Cardiac muscle cell (in vitro differentiated cells and primary cell): ENCODE data around the gene SBNO2. TPM values are rescaled to one million over a fixed set of nuclear protein-coding genes. Genes with fewer than 3 reads are reported as not detected.

Experiments used
- DNase-seq, 2 donors: peaks; one replicate each; pipeline versions ENCODE4 v3.0.0 to v3.0.0-alpha.2; 2010 to 2017; ENCODE audit warnings: low read depth in 1 of 2, low spot score in 1 of 2
- H3K27ac ChIP-seq: fragments of 200-600 bp; sonication (generic); 2 replicates; pipeline ENCODE4 v1.5.1; 2016
- H3K27me3 ChIP-seq: fragments of 200-600 bp; sonication (generic); 2 replicates; pipeline ENCODE4 v1.6.0; 2016; ENCODE audit warnings: control low read depth
- H3K36me3 ChIP-seq: fragments of 200-600 bp; sonication (generic); 2 replicates; pipeline ENCODE4 v1.5.1; 2016; ENCODE audit warnings: control low read depth
- H3K4me1 ChIP-seq: fragments of 200-600 bp; sonication (generic); 2 replicates; pipeline ENCODE4 v1.8.1; 2017; ENCODE audit warnings: low read depth, mild to moderate bottlenecking, mixed run types
- H3K4me3 ChIP-seq: fragments of 200-600 bp; sonication (generic); 2 replicates; pipeline ENCODE4 v1.5.1; 2016; ENCODE audit warnings: mild to moderate bottlenecking
- H3K9me3 ChIP-seq: fragments of 200-600 bp; sonication (generic); 2 replicates; pipeline ENCODE4 v1.5.1; 2017; ENCODE audit warnings: low read depth, mild to moderate bottlenecking, control low read depth
- CTCF ChIP-seq: IDR thresholded peaks from 2 replicates; pipeline ENCODE4 v1.5.1; 2012; ENCODE audit warnings: low read depth, mild to moderate bottlenecking, low read length
- polyA plus RNA-seq: library from polyadenylated mRNA; unstranded; fragments of >200 nt; fragmentation: Nextera tagmentation; extraction: Ambion mirVana; gene quantifications from 2 replicates; pipeline ENCODE4 v1.2.1, GENCODE V29; 2016
- total RNA-seq: library from RNA; depleted of rRNA; stranded (reverse); fragments of >200 nt; gene quantifications from 2 replicates; pipeline ENCODE4 v1.2.3, GENCODE V29; 2016

Gene SBNO2
- total and polyA plus RNA-seq, 2 experiments from 2014 or later, result 11.8 to 28.5 TPM

- Histone ChIP-seq H3K27me3 (no peaks in the 10 kb centered on the region), H3K9me3 (no peaks in the 10 kb centered on the region), H3K4me1 (peaks cover 18% of the 10 kb centered on the region), H3K27ac (no peak overlapping the region), H3K36me3 (peaks cover 10% of the 10 kb centered on the region), H3K4me3 (no peak overlapping the region)
- no peak for DNase-seq
- TF ChIP-seq CTCF, result no peak
Measured at GRCh38 chr19:1108291-1109031, 65.6 kb downstream of the SBNO2 start.

GRCh38 chr19:1107661-1108261 lies 66.3 kb downstream of the SBNO2 start:
- Histone ChIP-seq H3K4me1 (peaks cover 14% of the 10 kb centered on the region), H3K27me3 (no peaks in the 10 kb centered on the region), H3K27ac (peak overlapping the region; percentile 38), H3K36me3 (peaks cover 10% of the 10 kb centered on the region), H3K4me3 (no peak overlapping the region), H3K9me3 (no peaks in the 10 kb centered on the region)
- TF ChIP-seq CTCF, result no peak
- DNase-seq, result no peak

DNA sequence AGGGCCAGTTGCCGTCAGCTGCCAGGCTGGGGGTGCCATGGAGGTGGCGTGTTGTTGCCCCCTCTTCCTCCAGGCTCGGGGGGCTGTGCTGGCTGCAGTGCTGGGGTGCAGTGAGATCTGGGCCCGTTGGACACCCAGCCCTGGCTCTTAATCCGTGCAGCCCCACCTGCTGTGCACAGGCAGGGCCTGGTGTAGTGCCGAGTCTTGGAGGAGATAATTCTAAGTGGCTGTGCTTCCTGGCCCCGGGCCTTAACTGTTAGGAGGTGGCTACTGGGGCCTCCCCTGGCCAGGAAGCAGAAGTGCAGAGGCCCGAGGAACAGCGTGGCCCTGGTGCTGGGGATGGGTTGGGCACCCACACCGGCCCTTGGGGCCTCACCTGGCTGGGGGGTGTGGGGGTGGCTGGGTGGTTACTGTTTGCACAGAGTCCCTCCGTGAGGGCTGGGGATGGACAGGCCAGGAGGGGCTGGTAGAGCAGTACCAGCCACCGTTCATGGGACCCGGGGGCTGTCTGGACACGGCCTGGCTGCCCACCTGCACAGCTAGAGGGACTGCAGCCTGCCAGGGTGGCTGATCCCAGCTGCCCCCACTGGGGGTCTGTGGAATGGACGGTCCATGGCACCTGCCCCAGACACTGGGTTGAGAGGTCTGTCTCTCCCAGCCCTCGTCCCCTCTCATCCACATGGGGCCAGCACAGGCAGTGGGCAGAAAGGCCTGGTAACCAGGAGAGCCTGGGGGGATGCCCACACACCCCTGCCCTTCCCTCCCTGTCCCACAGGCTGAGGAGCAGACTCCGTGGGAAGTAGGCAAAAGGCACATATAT lies 67.0 kb downstream of the SBNO2 start:
- Histone ChIP-seq H3K36me3 (peaks cover 10% of the 10 kb centered on the region), H3K9me3 (no peaks in the 10 kb centered on the region), H3K27ac (peak overlapping the region; percentile 38), H3K27me3 (no peaks in the 10 kb centered on the region), H3K4me3 (no peak overlapping the region), H3K4me1 (peaks cover 18% of the 10 kb centered on the region)
- peak; percentile 12 for TF ChIP-seq CTCF
- peak; percentile 57 to 72 for DNase-seq

GRCh38 chr19:1105873-1106840 lies 67.9 kb downstream of the SBNO2 start:
- Histone ChIP-seq H3K9me3 (no peaks in the 10 kb centered on the region), H3K4me1 (peaks cover 27% of the 10 kb centered on the region), H3K36me3 (peaks cover 10% of the 10 kb centered on the region), H3K27me3 (no peaks in the 10 kb centered on the region), H3K4me3 (no peak overlapping the region), H3K27ac (peak overlapping the region; percentile 38)
- no peak for TF ChIP-seq CTCF
- no peak for DNase-seq
